ENCODE results near the gene RSF1.

Gene RSF1

DNA sequence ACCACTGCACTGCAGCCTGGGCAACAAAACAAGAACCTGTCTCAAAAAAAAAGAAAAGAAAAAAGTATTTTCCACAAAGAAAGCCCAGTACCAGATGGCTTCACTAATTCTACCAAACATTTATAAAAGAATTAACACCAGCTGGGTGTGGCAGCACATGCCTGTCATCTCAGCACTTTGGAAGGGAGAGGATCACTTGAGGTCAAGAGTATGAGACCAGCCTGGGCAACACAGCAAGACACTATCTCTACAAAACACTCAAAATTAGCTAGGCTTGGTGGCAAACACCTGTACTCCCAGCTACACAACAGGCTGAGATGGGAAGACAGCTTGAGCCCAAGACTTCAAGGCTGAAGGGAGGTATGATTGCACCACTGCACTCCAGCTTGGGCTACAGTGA, 20.1 kb downstream of the RSF1 start:
- no peak for DNase-seq

- DNase-seq: peak; percentile 42 to 49
Measured at GRCh38 chr11:77799338-77799737, 21.2 kb downstream of the RSF1 start.

DNA sequence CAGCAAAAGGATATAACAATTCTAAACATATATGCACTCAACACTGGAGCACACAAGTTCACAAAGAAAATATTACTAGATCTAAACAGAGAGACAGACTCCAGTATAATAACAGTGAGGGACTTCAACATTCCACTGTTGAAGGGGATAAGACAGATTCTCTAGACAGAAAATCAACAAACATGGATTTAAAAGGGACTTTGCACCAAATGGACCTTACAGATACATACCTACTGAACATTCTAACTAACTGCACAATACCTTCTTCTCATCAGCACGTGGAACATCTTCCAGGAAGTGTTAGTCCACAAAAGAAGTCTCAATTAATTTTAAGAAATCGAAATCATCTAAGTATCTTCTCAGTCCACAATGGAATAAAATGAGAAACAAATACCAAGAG, 26.6 kb downstream of the RSF1 start:
- no peak for DNase-seq

DNA sequence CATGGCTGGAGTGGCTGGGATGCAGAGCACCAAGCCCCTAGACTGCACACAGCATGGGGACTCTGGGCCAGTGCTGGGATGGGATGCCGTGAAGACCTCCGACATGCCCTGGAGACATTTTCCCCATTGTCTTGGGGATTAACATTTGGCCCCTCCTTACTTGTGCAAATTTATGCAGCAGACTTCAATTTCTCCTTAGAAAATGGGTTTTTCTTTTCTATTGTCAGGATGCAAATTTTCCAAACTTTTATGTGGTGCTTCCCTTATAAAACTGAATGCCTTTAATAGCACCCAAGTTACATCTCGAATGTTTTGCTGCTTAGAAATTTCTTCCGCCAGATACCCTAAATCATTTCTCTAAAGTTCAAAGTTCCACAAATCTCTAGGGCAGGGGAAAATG, 29.2 kb downstream of the RSF1 start:
- no peak for DNase-seq

GRCh38 chr11:77789731-77790476, 30.6 kb downstream of the RSF1 start:
- no peak for DNase-seq

DNA sequence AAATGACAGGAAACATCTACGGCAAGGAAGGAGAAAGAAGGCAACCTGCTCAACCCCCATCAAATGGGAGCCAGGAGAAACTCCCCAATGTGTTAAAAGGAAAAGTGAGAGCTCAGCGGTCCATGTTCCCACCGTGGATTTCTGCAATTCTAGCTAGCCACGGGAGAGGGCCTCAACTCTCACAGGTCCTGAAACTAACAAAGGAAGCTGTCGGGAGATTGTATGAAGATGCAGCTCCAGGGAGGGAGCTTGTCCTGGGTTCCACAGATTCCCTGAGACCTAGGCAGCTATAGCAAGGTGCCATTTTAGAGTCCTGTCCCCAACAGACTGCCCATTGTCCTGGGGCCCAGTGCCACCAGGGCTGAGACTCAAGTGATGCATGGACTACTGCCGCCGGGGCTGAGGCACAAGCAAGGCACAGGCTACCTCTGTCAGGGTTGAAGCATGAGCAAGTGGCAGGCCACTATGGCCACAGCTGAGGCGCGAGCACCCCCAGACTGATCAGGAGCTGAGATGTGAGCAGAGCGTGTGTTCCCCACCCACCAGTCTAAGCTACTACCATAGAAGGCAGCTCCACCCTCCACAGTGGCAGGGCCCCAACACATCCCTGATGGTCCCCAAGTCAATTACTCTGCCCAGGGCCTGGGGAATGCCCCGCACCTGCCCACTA, 31.3 kb downstream of the RSF1 start:
- no peak for DNase-seq

DNA sequence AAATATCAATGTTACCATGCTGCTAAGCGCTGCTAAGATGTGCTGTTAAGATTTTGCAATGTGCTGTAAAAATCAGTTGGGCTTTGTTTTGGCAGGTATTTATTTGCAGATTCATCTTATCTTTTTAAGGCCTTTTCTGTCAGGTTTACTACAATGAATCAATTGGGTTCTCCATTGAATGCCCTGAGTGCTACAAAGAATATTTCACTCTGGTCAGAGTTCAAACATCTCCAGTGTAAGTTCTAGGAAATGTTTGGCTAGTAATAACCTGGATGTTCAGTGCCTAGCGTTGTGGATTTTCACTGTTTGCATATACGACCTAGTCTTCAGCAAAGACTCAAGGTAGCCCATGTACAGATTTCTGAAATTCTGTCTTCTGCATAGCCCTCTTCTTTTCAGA, 36.0 kb downstream of the RSF1 start:
- DNase-seq: no peak

DNA sequence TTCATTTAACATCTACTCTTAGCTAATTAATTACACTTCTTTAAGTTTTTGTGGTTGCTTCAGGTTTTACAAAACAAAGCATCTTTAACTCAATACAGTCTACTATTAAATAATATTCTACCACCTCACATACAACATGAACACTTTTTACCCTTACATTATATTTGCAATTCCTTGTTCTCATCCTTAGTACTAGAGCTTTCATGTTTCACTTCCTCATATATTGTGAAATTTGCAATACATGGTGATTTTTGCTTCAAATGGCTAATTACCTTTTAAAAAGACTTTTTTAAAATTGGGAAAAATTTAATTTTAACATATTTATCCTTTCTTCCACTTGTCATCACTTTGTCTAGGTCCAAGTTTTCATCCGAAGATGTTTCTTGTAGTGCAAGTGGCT, 37.5 kb downstream of the RSF1 start:
- DNase-seq: no peak

DNA sequence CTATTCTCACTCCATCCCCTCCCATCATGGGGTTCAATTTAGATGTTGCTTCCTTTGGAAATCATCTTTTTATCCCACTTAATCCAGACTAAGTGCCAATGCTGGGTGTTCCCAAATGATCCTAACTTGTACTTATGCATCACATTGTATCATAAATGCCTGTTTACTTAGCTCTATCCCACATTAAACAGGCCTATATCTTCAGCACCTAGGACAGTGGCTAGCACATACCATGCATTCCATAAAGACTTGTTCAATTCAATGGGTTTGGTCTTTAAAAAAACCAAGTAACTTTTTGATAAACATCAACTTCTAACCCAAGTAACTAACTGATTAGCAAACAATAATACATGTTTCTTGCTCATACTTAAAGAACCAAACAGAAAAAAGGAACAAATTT, 40.6 kb downstream of the RSF1 start:
- DNase-seq: no peak

GRCh38 chr11:77778549-77778948, 42.0 kb downstream of the RSF1 start:
- DNase-seq: no peak

DNA sequence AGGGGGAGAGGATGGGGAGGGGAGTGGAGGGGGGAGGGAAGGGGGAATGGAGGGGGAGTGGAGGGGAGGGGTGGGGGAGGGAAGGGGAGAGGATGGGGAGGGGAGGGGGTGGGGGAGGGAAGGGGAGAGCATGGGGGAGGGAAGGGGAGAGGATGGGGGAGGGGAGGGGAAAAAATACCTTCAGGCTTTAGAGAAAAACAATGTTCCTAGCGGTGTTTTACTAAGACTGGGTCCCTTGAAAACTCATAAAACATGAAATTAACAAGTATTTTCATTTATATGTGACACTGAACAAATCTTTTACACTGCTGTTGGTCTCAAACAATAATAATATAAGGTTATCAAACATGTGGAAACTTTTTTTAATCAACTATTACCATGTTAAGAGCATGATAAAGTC, 42.4 kb downstream of the RSF1 start:
- DNase-seq: no peak

DNA sequence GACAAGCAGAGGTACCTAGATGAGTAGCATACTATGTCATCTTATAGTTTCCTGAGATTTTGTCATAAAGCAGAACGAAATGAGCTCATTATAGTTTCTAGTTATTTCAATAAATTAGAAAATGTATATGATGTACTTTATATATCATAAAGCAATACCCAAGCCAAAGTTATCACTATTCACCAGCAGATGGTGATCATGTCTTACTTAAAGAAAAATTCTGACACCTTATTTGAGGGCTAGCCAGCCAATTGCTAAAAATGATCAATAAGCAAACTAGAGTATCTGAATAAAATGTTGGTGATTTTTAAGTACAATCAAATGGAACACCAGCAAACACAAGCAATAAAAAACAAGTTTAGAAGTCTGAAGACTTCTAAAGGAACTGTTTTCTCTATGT, 44.1 kb downstream of the RSF1 start:
- peak; percentile 33 to 46 for DNase-seq

DNA sequence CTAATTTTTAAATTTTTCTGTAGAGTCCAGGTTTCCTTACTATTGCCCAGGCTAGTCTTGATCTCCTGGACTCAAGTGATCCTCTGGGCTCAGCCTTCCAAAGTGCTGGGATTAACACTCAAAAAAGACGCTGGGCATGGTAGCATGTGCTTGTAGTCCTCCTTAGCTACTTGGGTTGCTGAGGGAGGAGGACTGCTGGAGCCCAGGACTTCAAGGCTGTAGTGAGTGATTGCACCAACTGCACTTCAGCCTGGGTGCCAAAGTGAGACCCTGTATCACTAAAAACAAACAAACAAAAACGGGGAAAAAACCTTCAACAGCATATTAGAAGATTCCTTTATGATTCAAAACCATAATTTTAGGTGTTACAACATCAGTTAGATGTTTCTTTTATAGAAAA, 44.6 kb downstream of the RSF1 start:
- no peak for DNase-seq

GRCh38 chr11:77771135-77771534, 49.4 kb downstream of the RSF1 start:
- DNase-seq: no peak

- no peak for DNase-seq
Measured at GRCh38 chr11:77770629-77771028, 49.9 kb downstream of the RSF1 start.

GRCh38 chr11:77762426-77762825, 58.1 kb downstream of the RSF1 start:
- no peak for DNase-seq

GRCh38 chr11:77761491-77761890, 59.0 kb downstream of the RSF1 start:
- DNase-seq: no peak

DNA sequence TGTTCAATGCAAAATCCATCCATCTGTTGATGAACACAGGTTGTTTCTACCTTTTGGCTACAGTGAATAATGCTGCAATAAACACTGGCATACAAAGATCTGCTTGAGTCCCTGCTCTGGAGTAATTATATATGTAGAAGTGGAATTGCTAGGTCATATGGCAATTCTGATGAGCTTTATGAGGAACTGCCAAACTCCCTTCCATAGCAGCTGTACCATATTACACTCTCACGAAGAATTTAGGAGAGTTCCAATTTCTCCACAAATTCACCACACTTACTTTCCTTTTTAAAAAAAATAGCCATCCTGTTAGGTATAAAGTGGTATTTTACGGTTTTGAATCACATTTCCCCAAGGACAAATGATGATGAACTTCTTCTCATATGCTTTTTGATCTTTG, 62.2 kb downstream of the RSF1 start:
- no peak for DNase-seq

GRCh38 chr11:77753230-77753629, 67.3 kb downstream of the RSF1 start:
- DNase-seq: no peak

GRCh38 chr11:77752516-77752915, 68.0 kb downstream of the RSF1 start:
- DNase-seq: no peak

GRCh38 chr11:77750394-77751156, 69.9 kb downstream of the RSF1 start:
- no peak for DNase-seq

DNA sequence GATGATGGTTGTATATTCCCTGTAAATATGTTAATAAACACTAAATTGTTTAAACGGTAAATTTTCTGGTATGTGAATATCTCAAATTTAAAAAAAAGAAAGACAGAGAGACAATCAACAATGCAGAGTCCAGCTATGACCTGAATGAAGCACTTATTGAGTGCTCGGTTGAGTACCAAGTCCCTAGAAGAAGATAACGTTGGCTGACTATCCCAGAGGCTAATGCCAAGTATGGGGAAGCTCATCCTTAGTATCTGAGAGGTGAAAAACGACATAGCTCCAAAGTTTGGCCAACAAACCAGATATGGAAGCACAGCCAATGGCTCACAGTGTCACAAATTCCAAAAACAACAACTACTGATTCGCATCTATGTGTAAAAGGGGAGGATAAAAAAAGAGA, 71.3 kb downstream of the RSF1 start:
- no peak for DNase-seq

DNA sequence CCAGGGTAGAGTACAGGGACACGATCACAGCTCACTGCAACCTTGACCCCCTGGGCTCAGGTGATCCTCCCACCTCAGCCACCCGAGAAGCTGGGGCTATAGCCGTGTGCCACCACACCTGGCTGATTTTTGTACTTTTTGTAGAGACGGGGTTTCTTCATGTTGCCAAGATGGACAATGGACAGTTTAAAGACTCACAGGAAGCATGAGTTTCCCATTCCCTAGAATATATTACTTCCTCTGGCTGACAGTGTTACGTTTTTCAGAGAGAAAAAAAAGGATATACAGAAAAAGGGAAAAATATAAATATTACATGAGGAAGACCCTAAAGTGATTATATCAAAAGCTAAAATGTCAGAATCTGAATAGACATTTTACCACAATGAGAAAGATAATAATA, 72.3 kb downstream of the RSF1 start:
- DNase-seq: no peak

DNA sequence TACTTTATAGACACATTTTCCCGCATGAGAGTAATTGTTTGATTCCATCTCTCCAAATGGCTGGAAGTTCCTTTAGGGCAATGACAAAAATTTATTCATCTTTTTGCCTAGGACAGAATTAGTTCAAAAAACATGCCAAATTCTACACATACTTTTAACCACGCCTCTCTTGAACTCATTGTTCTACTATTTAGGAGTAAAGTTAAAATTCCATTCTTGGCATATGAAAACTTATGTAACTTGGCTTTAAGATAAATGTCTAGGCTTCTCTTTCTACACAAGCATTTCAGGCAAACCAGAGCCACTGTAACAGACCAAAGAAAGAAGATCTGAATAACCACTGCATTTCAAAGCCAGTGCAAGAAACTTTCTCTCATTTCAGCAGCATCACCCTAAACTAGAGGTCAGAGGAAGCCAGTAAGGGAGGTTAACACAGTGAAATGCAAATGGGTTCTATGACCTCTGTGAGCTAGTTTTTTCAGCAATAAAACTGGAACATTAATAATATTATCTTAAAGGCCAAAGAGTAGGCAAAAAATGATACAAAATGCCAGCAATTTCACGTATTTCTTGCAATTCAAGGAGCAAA, 73.0 kb downstream of the RSF1 start:
- no peak for DNase-seq
